GM23338 (cell line): ENCODE results near the gene ARHGEF2.

Experiments
- CREB1 ChIP-seq: fragments of 250-450 bp; sonication (Bioruptor Pico); IDR thresholded peaks from 2 replicates; pipeline ENCODE4 v1.5.0; 2020; ENCODE audit warnings: low read depth, mild to moderate bottlenecking, moderate library complexity
- ETS1 ChIP-seq: IDR thresholded peaks from 2 replicates; pipeline ENCODE4 v1.6.1; 2016; ENCODE audit warnings: antibody characterized with exemption
- EZH2 ChIP-seq: fragments of 200-600 bp; sonication (generic); IDR thresholded peaks from one replicate; pipeline ENCODE4 v1.8.0; 2017; ENCODE audit warnings: antibody characterized with exemption, mild to moderate bottlenecking, low read depth; ENCODE audit not compliant: unreplicated experiment
- EZH2phosphoT487 ChIP-seq: fragments of 200-600 bp; sonication (generic); IDR thresholded peaks from one replicate; pipeline ENCODE4 v1.8.1; 2018; ENCODE audit warnings: antibody characterized with exemption; ENCODE audit not compliant: unreplicated experiment
- JUNB ChIP-seq: IDR thresholded peaks from one replicate; pipeline ENCODE4 v1.6.1; 2016; ENCODE audit warnings: antibody characterized with exemption; ENCODE audit not compliant: unreplicated experiment
- NANOG ChIP-seq: IDR thresholded peaks from 2 replicates; pipeline ENCODE4 v1.6.1; 2016; ENCODE audit warnings: antibody characterized with exemption, borderline replicate concordance
- POLR2AphosphoS5 ChIP-seq: IDR thresholded peaks from 2 replicates; pipeline ENCODE4 v1.6.1; 2016; ENCODE audit warnings: antibody characterized with exemption, low read depth
- REST ChIP-seq: IDR thresholded peaks from one replicate; pipeline ENCODE4 v1.6.1; 2018; ENCODE audit warnings: antibody characterized with exemption; ENCODE audit not compliant: unreplicated experiment
- TF ChIP-seq, protein P1 (sequence below), 2 experiments: fragments of 200-600 bp in 1 of 2; sonication (generic) in 1 of 2; conservative IDR thresholded peaks; 2 replicates each; pipeline versions ENCODE4 v1.5.1 to v1.6.1; 2016 to 2017; ENCODE audit warnings: antibody characterized with exemption in 2 of 2, low read depth in 2 of 2, mild to moderate bottlenecking in 2 of 2, moderate library complexity in 1 of 2

- TF ChIP-seq, protein P1, sequence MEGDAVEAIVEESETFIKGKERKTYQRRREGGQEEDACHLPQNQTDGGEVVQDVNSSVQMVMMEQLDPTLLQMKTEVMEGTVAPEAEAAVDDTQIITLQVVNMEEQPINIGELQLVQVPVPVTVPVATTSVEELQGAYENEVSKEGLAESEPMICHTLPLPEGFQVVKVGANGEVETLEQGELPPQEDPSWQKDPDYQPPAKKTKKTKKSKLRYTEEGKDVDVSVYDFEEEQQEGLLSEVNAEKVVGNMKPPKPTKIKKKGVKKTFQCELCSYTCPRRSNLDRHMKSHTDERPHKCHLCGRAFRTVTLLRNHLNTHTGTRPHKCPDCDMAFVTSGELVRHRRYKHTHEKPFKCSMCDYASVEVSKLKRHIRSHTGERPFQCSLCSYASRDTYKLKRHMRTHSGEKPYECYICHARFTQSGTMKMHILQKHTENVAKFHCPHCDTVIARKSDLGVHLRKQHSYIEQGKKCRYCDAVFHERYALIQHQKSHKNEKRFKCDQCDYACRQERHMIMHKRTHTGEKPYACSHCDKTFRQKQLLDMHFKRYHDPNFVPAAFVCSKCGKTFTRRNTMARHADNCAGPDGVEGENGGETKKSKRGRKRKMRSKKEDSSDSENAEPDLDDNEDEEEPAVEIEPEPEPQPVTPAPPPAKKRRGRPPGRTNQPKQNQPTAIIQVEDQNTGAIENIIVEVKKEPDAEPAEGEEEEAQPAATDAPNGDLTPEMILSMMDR (conservative IDR thresholded peaks at IDR 0.05; ENCODE audit: low read depth in 2 of 2) = no peak
- TF ChIP-seq POLR2AphosphoS5 (no peak), EZH2 (no peak), REST (no peak), NANOG (no peak), CREB1 (no peak), ETS1 (no peak), EZH2phosphoT487 (no peak), JUNB (no peak)
These were observed 654 bp upstream of the ARHGEF2 start for GRCh38 chr1:155978973-155979429.
